SK-N-MC (cell line): ENCODE measurements around the gene SWT1.
"Not testable (repeated sequence)": the region's sequence is repeated elsewhere in the genome, so short reads cannot be mapped to it uniquely, and the experiment has no call there.

ENCODE experiments used
- DNase-seq: peaks from one replicate; pipeline ENCODE4 v3.0.0-alpha.2; 2011; ENCODE audit warnings: low read depth, low spot score
- H3K27ac ChIP-seq: fragments of 200-600 bp; sonication (generic); 2 replicates; pipeline ENCODE4 v1.5.1; 2016; ENCODE audit warnings: mixed run types
- H3K36me3 ChIP-seq: fragments of 200-600 bp; sonication (generic); 2 replicates; pipeline ENCODE4 v1.6.1; 2017; ENCODE audit warnings: antibody characterized with exemption, low read length, mixed read lengths; ENCODE audit not compliant: insufficient read depth
- H3K4me3 ChIP-seq: fragments of 200-600 bp; sonication (generic); 2 replicates; pipeline ENCODE4 v1.5.1; 2016
- H3K9ac ChIP-seq: fragments of 200-600 bp; sonication (generic); 2 replicates; pipeline ENCODE4 v1.8.0; 2017; ENCODE audit warnings: mixed run types, mixed read lengths; ENCODE audit not compliant: insufficient read length
- H3K9me3 ChIP-seq: fragments of 200-600 bp; sonication (generic); 2 replicates; pipeline ENCODE4 v1.6.1; 2017; ENCODE audit warnings: low read depth, mild to moderate bottlenecking, antibody characterized with exemption, low read length, moderate library complexity, mixed read lengths
- EZH2 ChIP-seq: fragments of 200-600 bp; sonication (generic); IDR thresholded peaks from one replicate; pipeline ENCODE4 v1.6.1; 2017; ENCODE audit warnings: antibody characterized with exemption
- FOXP2 ChIP-seq: optimal IDR thresholded peaks from 2 replicates; pipeline ENCODE3; 2011; ENCODE audit warnings: mild to moderate bottlenecking, moderate library complexity; ENCODE audit not compliant: insufficient read depth; ENCODE audit errors: extremely low read length, control extremely low read depth
- POLR2AphosphoS5 ChIP-seq: IDR thresholded peaks from 2 replicates; pipeline ENCODE4 v1.6.1; 2012; ENCODE audit warnings: mild to moderate bottlenecking, low read depth, low read length, borderline replicate concordance

SWT1 gene

GRCh38 chr1:185316163-185317033, 159.4 kb downstream of the SWT1 start:
- DNase-seq: no peak
- Histone ChIP-seq H3K9me3 (no peaks in the 10 kb centered on the region), H3K36me3 (peaks cover 32% of the 10 kb centered on the region), H3K9ac (peak overlapping the region; percentile 98), H3K27ac (peak overlapping the region; percentile 90), H3K4me3 (peak overlapping the region; percentile 92)
- TF ChIP-seq POLR2AphosphoS5 (peak; percentile 82), EZH2 (no peak)

- peak within 1 kb of the TSS; percentile 98 for H3K9ac ChIP-seq
- TF ChIP-seq FOXP2: no peak
- peak; percentile 96 for TF ChIP-seq POLR2AphosphoS5
- no peaks in the 10 kb centered on the region for H3K9me3 ChIP-seq
- DNase-seq: peak; percentile 83
- H3K4me3 ChIP-seq: peak within 1 kb of the TSS; percentile 92
- H3K27ac ChIP-seq: peak within 1 kb of the TSS; percentile 90
- peaks cover 27% of the 10 kb centered on the region for H3K36me3 ChIP-seq
Measured at GRCh38 chr1:185317034-185317885, 160.3 kb downstream of the SWT1 start, which contains the start of gene IVNS1ABP. TSS of gene IVNS1ABP (minus strand) at chr1:185317243. CDS start at chr1:185309493, 7,750 bp downstream.

GRCh38 chr1:185317886-185318310, 160.9 kb downstream of the SWT1 start:
- peak overlapping the region; percentile 51; the same call in 1 of the 2 replicates for H3K27ac ChIP-seq

GRCh38 chr1:185318431-185319138, 161.6 kb downstream of the SWT1 start:
- no peak for TF ChIP-seq POLR2AphosphoS5
- TF ChIP-seq FOXP2: no peak
- TF ChIP-seq EZH2: no peak
- H3K9ac ChIP-seq: no peak overlapping the region
- H3K36me3 ChIP-seq: peaks cover 22% of the 10 kb centered on the region
- DNase-seq: no peak
- no peaks in the 10 kb centered on the region for H3K9me3 ChIP-seq
- H3K4me3 ChIP-seq: peak overlapping the region; percentile 92
- peak overlapping the region; percentile 22 for H3K27ac ChIP-seq

More at GRCh38 chr1:185317886-185318310, 160.9 kb downstream of the SWT1 start:
- peak overlapping the region; percentile 92 for H3K4me3 ChIP-seq
- DNase-seq: no peak
- no peak for TF ChIP-seq FOXP2
- no peak for TF ChIP-seq POLR2AphosphoS5
- no peak for TF ChIP-seq EZH2
- no peaks in the 10 kb centered on the region for H3K9me3 ChIP-seq
- peak overlapping the region; percentile 72 for H3K9ac ChIP-seq
- H3K36me3 ChIP-seq: peaks cover 24% of the 10 kb centered on the region

GRCh38 chr1:185319139-185319475, 162.1 kb downstream of the SWT1 start:
- TF ChIP-seq POLR2AphosphoS5: no peak
- TF ChIP-seq FOXP2: no peak
- no peak for TF ChIP-seq EZH2
- no peak for DNase-seq
- H3K36me3 ChIP-seq: peaks cover 17% of the 10 kb centered on the region
- no peak overlapping the region; the same call in 1 of the 2 replicates for H3K4me3 ChIP-seq
- H3K27ac ChIP-seq: peak overlapping the region; percentile 22
- H3K9ac ChIP-seq: no peak overlapping the region
- no peaks in the 10 kb centered on the region for H3K9me3 ChIP-seq

DNA sequence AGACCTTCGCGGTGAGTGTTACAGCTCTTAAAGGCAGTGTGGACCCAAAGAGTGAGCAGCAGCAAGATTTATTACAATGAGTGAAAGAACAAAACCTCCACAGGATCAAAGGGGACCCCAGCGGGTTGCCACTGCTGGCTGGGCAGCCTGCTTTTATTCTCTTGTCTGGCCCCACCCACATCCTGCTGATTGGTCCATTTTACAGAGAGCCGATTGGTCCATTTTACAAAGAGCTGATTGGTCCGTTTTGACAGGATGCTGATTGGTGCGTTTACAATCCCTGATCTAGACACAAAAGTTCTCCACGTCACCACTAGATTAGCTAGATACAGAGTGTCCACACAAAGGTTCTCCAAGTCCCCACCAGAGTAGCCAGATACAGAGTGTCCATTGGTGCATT, 164.1 kb downstream of the SWT1 start:
- H3K36me3 ChIP-seq, DNase-seq, H3K9me3 ChIP-seq, H3K27ac ChIP-seq, H3K9ac ChIP-seq, H3K4me3 ChIP-seq: not testable (repeated sequence)

GRCh38 chr1:185321653-185322221, 164.8 kb downstream of the SWT1 start:
- H3K9ac ChIP-seq, DNase-seq, H3K4me3 ChIP-seq, H3K9me3 ChIP-seq, H3K27ac ChIP-seq, H3K36me3 ChIP-seq: not testable (repeated sequence)

DNA sequence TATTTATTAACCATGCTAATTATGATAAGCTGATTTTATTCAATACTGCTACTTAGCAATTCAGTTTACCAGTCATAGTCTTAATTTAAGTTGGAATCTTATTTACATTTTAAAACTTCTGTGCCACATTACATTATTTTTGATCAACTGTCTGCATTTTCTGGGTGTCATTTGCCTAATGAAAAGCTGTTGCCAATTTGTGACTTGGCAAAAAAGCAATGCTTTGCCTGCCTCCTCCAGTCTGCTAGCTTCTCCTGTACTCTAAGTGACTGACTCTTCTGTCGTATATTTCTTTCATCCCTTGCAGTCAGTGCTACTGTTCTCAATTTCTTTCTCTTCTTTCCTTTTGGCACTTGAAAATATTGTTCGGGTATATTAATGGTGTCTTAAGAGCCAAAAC, 165.7 kb downstream of the SWT1 start:
- Histone ChIP-seq H3K9me3 (no peaks in the 10 kb centered on the region), H3K9ac (peak overlapping the region; percentile 12), H3K36me3 (no peaks in the 10 kb centered on the region), H3K27ac (peak overlapping the region; percentile 76), H3K4me3 (peak overlapping the region; percentile 36; the same call in 1 of the 2 replicates)
- TF ChIP-seq POLR2AphosphoS5: no peak
- TF ChIP-seq EZH2: no peak
- peak; percentile 17 for TF ChIP-seq FOXP2
- no peak for DNase-seq
